ENCODE measurements around the gene NPAS3.

NPAS3 gene

DNA sequence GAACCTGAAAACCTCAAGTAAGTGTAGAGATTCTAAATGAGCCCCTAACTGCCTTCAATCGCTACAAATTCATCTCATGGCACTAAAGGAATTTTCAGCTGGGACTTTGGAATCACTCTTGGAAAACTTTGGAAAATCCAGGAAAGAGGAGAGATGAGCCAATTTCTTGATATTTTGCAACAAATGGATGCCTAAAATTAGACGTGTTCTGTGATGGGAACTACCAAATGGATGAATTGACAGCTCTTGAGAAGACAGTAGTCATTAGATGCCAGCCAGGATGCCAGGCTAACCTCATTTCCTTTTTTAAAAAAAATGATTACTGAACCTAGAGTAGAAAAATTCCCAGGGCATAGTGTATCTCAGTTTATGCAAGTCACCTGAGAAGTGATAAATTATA is 78.3 kb downstream of the NPAS3 start:
- no peak for DNase-seq

DNA sequence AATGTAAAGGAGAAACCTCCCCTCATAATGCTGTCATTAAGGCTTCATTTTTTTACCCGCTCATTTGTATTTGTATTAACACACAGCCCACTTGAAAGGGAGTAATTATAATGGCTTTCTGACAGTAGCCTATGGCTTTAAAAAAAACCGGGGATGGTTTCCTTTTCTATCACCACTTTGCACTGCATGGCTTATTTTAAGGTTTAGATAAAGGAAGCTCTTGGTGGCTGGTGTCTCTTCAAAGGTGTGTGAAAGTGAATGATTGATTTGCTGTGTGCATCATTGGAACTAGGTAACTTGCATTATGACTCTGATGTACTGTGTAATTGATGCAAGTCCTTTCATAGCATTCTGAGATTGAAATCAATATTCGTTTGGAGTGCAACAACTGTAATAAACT is 80.7 kb downstream of the NPAS3 start:
- DNase-seq, result no peak

DNA sequence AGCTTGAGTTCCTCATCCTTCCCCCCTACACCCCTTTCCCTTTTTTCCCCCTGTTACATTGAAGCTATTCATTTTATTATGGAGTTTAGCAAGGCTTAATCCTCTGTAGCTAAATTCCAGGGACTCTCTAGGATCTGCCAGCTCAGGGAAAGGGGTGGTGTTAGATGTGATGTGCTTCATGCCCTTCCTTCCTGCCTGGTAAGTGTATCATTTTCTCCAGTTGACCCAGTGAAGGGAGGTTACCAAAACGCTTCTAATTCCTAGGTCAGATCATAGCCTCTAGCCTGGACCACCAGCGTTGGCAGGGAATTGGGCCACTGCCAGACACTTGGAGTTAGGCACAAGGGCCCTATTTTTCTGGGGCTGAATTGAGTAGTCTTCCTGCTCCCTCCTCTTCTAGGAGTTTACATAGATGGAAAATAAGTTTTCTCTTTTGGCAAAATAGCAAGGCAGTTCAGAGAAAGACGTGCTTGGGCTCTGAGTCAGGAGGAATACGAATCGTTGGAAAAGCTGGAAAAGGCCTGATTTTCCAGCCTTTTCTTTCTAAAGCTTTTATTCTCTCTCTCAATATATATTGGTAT is 88.3 kb downstream of the NPAS3 start:
- peak; percentile 13 for DNase-seq

GRCh38 chr14:33029511-33029910 is 90.8 kb downstream of the NPAS3 start:
- no peak for DNase-seq

GRCh38 chr14:33030386-33030785 is 91.7 kb downstream of the NPAS3 start:
- DNase-seq, result no peak

- no peak for DNase-seq
Observed at GRCh38 chr14:33035416-33036194, 96.9 kb downstream of the NPAS3 start.

GRCh38 chr14:33039311-33039710 is 100.6 kb downstream of the NPAS3 start:
- no peak for DNase-seq

GRCh38 chr14:33040372-33041140 is 101.9 kb downstream of the NPAS3 start:
- peak; percentile 20 for DNase-seq

DNA sequence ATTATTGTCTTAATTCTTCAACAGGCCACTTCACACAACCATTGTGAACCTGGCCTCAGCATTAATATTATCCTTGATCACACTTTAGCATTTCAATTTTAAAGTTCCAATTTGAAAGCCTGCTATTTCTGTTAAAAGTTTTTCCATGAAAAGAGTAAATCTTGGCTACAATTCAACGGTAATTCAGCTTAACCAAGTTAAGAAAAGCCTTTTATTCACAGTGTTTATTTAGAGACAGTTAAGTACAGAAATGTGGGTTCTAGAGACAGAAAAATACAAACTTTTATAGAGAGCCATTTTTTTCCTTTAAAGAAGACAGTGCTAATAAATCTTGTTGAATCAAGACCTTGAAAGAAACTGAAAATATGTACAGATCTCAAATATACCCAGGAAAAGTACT is 103.9 kb downstream of the NPAS3 start:
- no peak for DNase-seq

- DNase-seq, result no peak
Observed at GRCh38 chr14:33045760-33046159, 107.1 kb downstream of the NPAS3 start.

DNA sequence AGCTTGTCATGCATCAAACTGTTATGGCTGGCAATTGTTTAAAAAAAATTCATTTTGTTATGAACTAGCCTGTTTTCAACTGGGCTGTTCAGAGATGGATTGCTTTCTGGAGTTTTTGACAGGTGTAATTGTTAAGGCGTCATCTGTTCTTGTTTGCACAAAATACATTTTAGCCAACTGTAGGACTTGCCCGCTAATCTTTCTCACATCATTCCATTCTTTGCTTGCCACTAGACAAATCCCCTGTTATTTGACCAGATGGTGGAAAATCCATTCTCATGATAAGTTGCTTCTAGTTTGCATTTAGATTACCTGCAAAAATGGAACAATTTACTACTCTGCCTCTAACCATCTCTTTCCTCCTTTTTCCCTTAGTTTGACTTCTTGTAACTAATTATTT is 114.3 kb downstream of the NPAS3 start:
- DNase-seq, result no peak

DNA sequence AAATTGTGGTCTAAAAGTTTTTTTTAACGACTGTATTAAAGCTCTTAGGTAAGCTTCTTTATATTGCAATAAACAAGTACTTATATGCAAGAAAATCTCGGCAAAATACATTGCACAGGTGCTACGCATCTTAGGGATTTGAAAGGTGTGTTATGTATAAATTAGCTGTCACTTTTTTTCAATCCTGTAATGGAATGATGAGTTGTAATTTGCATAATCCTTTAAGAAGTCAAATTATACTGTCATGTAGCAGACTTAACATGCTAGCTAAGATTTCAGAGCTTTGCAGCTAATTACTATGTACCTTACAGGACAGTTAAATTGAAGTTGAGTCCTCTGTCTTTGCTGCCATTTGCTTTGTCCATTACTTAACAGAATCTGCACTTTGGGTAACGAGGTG is 117.5 kb downstream of the NPAS3 start:
- DNase-seq, result no peak

- DNase-seq, result no peak
Observed at GRCh38 chr14:33057585-33057984, 118.9 kb downstream of the NPAS3 start.

- DNase-seq, result no peak
Observed at GRCh38 chr14:33061667-33062325, 123.1 kb downstream of the NPAS3 start.

- DNase-seq, result no peak
Observed at GRCh38 chr14:33062476-33062875, 123.8 kb downstream of the NPAS3 start.

GRCh38 chr14:33062881-33063280 is 124.2 kb downstream of the NPAS3 start:
- DNase-seq, result peak; percentile 18

GRCh38 chr14:33063521-33063920 is 124.8 kb downstream of the NPAS3 start:
- DNase-seq, result no peak

- no peak for DNase-seq
Observed at GRCh38 chr14:33065634-33066033, 127.0 kb downstream of the NPAS3 start.

DNA sequence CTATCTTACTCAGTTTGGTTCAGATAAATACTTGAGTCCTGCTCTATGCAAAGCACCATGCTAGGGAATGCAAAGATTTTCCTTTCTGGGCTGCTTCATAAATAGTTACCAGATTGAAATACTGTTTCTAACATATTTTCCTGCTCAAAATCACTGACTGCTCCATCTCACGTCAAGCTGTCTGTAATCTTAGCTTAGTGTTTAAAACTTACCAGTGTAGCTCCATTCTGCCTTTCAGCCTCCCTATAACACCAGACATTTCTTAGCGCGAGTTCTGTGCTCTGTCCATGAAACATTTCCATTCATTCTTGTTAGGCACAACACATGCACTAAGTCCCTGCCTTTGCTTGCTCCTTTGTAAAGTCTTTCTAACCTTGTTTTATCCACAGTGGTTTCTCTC is 129.4 kb downstream of the NPAS3 start:
- no peak for DNase-seq

GRCh38 chr14:33068626-33069025 is 129.9 kb downstream of the NPAS3 start:
- DNase-seq, result no peak

DNA sequence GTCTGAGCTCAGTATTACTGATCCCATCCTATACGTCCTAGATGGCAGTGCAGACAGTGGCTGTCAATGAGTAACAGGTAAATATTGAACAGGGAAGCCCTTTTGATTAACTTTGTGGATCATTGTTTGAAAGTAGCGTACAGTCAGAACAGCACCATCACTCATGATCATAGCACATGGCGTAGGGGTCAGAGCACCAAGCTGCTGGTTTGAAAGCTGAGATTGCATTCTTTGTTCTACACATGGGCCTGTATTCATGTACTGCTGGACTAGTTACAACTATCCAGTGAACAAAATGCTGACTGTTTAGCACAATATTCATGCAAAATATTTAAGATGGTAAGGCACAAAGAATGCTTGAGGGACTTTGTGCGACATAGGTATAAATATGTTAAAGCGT is 131.8 kb downstream of the NPAS3 start:
- no peak for DNase-seq

GRCh38 chr14:33073023-33073422 is 134.3 kb downstream of the NPAS3 start:
- DNase-seq, result no peak

- DNase-seq, result no peak
Observed at GRCh38 chr14:33081259-33081658, 142.6 kb downstream of the NPAS3 start.
